RWPE2 (cell line): ENCODE measurements around the gene CYB561D2.
A peak's percentile ranks its signal among the peaks of the same experiment; 100 is the strongest.

Experiments
- ATAC-seq: fragments of 200-7000 bp; cut with Tn5 transposase; 3 replicates; pipeline ENCODE4 v1.9.1; 2021; ENCODE audit warnings: low read depth
- DNase-seq: peaks from one replicate; pipeline ENCODE4 v3.0.0-alpha.2; 2020; ENCODE audit warnings: low spot score
- H3K27ac ChIP-seq: fragments of 450-650 bp; 2 replicates; pipeline ENCODE4 v1.5.1; 2017; ENCODE audit warnings: mild to moderate bottlenecking; ENCODE audit not compliant: poor library complexity, severe bottlenecking
- H3K27me3 ChIP-seq: fragments of 250-450 bp; sonication (Bioruptor Pico); 2 replicates; pipeline ENCODE4 v1.5.1; 2021; ENCODE audit warnings: mild to moderate bottlenecking, moderate library complexity; ENCODE audit not compliant: insufficient read depth, poor library complexity, severe bottlenecking
- H3K36me3 ChIP-seq: fragments of 250-450 bp; sonication (Bioruptor Pico); 2 replicates; pipeline ENCODE4 v1.5.1; 2020; ENCODE audit warnings: low read depth, mild to moderate bottlenecking, moderate library complexity
- H3K4me1 ChIP-seq: fragments of 250-450 bp; sonication (Bioruptor Pico); 2 replicates; pipeline ENCODE4 v1.5.1; 2021; ENCODE audit warnings: mild to moderate bottlenecking, moderate library complexity; ENCODE audit not compliant: insufficient read depth, poor library complexity, severe bottlenecking
- H3K4me3 ChIP-seq: fragments of 250-450 bp; sonication (Bioruptor Pico); 2 replicates; pipeline ENCODE4 v1.5.1; 2021; ENCODE audit warnings: mild to moderate bottlenecking, moderate library complexity; ENCODE audit not compliant: severe bottlenecking
- H3K9me3 ChIP-seq: fragments of 250-450 bp; sonication (Bioruptor Pico); 2 replicates; pipeline ENCODE4 v1.5.1; 2021; ENCODE audit warnings: mild to moderate bottlenecking, moderate library complexity; ENCODE audit not compliant: severe bottlenecking
- CTCF ChIP-seq: fragments of 450-650 bp; IDR thresholded peaks from one replicate; pipeline ENCODE4 v1.5.1; 2017; ENCODE audit warnings: mild to moderate bottlenecking, moderate library complexity; ENCODE audit not compliant: poor library complexity, severe bottlenecking

Gene CYB561D2

GRCh38 chr3:50323614-50324199 is 27.0 kb upstream of the CYB561D2 start:
- no peaks in the 10 kb centered on the region for H3K4me1 ChIP-seq

DNA sequence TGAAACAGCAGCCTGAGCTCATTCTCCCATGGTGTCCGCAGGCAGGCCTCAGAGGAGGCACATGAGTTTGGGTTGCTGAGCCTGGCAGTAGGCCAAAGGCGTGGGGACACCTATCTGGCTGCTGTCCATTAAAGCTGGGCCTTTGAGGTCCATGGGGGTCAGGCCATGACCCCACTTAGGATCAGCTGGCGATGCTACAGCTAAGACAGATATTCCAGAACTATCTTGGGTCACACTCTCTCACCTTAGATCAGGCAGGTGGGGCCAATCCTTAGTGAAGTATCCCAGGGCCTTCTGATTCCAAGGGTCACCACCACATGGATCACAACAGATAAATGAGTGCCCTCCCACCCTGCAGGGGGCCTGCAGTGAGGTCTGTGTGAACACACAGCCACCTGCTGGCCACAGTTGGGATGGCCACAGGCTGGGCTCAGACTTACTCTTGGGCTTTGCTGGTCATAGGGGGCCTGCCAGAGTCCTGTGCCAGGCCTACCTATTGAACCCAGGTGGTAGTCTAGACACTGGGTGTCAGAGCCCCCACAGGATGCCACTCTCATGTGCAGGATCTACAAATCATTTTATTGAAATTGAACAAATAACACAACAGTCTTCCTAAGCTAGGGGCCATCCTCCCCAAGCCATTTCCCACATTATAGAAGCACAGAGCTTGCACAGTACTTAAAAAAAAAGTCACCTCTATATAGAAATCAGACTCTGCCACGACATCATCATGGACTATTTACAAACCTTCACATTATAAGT is 26.1 kb upstream of the CYB561D2 start:
- H3K4me3 ChIP-seq: no peak overlapping the region
- no peaks in the 10 kb centered on the region for H3K4me1 ChIP-seq
- ATAC-seq (peak; percentile 34), DNase-seq (no peak)
- no peaks in the 10 kb centered on the region for H3K27me3 ChIP-seq
- TF ChIP-seq CTCF: peak; percentile 86
- H3K36me3 ChIP-seq: peaks cover 30% of the 10 kb centered on the region
- no peak overlapping the region for H3K27ac ChIP-seq
- H3K9me3 ChIP-seq: no peaks in the 10 kb centered on the region

More at GRCh38 chr3:50323614-50324199, 27.0 kb upstream of the CYB561D2 start:
- Histone ChIP-seq H3K27ac (peak overlapping the region; percentile 6), H3K36me3 (peaks cover 34% of the 10 kb centered on the region), H3K4me3 (no peak overlapping the region), H3K27me3 (no peaks in the 10 kb centered on the region), H3K9me3 (no peaks in the 10 kb centered on the region)
- ATAC-seq (no peak), DNase-seq (no peak)
- TF ChIP-seq CTCF: no peak

DNA sequence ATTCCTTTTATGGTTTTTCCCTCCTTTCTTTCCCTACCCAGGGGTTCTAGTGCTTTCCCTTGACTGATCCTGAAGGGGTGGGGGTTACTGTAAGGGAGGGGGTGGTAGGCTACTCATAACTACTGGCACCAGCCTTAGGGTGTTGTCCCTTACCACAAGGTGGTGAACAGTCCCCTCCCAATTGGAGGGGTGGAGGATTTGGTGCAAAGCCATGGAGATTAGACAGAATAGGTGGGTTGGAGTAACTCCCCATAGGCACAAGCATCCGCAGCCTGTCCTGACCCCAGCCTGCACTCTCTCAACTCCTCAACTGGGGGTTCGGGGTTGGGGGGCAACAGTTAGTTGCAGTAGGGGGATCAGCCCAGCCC is 25.6 kb upstream of the CYB561D2 start:
- H3K27ac ChIP-seq: no peak overlapping the region
- H3K4me3 ChIP-seq: no peak overlapping the region
- peaks cover 33% of the 10 kb centered on the region for H3K36me3 ChIP-seq
- H3K9me3 ChIP-seq: no peaks in the 10 kb centered on the region
- H3K27me3 ChIP-seq: no peaks in the 10 kb centered on the region
- no peak for ATAC-seq
- TF ChIP-seq CTCF: no peak
- DNase-seq: no peak
- H3K4me1 ChIP-seq: no peaks in the 10 kb centered on the region

- no peaks in the 10 kb centered on the region for H3K9me3 ChIP-seq
- DNase-seq: no peak
- H3K27me3 ChIP-seq: no peaks in the 10 kb centered on the region
- H3K36me3 ChIP-seq: peaks cover 38% of the 10 kb centered on the region
- no peaks in the 10 kb centered on the region for H3K4me1 ChIP-seq
- ATAC-seq: no peak
- no peak for TF ChIP-seq CTCF
- no peak overlapping the region for H3K27ac ChIP-seq
- H3K4me3 ChIP-seq: no peak overlapping the region
Observed at GRCh38 chr3:50325497-50326181, 25.0 kb upstream of the CYB561D2 start.

DNA sequence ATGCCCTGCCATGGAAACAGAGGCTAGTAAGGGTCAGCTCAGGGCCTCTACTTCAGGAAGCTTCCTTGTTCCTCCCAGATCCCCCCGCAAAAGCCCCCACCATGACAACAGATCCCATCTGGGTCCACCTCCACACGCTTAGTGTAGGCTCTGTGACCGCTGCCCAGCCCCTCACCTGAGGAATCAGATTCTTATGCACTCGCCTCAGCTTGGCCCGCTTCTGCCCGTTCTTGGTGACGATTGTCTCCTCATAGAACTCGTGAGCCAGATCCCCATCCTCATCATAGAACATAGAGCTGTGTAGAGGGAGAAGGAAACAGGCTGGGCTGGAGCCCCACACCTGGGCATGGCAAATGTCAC is 24.5 kb upstream of the CYB561D2 start:
- Histone ChIP-seq H3K9me3 (no peaks in the 10 kb centered on the region), H3K27me3 (no peaks in the 10 kb centered on the region), H3K27ac (no peak overlapping the region), H3K4me1 (no peaks in the 10 kb centered on the region), H3K4me3 (no peak overlapping the region), H3K36me3 (peaks cover 43% of the 10 kb centered on the region)
- ATAC-seq (no peak), DNase-seq (no peak)
- no peak for TF ChIP-seq CTCF
